ENCODE data around the gene RHOB. TPM values are rescaled to one million over a fixed set of nuclear protein-coding genes. Genes with fewer than 3 reads are reported as not detected.

Gene RHOB
- total and polyA plus RNA-seq, 2 of the 13 experiments (the other 11 are each of a cell fraction or from before 2014, with no cell fraction given) = 192 to 268 TPM

DNA sequence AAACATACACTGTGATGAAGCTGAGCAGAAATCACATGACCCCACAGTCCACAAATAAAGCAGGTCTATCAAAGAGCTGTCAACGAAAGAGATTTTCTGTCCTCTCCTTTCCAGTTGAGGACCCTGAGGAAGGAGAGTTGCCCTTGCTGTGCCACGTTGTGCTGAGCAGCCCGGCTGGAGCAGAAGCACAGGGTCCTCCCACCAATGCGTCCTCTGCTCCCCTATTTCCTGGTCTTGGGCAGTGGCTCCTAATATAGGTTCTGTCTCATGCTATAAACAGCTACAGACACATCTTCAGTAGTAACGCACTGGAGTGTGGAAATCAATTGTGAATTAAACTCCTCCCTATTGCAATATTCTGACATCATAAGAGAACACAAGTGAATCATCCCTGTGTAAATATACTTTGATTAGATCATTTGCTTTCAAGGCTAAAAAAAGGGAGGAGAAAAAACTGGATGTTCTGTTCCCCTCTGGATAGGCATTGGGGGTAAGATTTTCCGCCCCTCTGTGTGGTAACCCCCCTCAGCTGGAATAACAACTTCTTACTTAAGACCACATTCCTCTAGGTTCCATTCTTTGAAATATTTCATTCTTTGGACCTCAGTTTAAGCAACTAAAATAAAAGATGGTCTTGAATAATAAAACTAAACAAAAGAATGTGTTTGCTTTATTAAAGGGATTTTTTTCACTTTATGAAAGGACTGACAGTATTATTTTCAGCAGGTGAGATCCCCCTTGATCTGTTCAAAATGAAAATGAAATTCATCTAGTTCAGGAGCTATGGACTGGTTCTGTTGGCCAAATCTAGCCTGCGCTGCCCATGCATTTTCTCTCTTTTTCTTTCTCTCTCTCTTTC is 8.3 kb upstream of the RHOB start (continued):
- TF ChIP-seq, protein P1, sequence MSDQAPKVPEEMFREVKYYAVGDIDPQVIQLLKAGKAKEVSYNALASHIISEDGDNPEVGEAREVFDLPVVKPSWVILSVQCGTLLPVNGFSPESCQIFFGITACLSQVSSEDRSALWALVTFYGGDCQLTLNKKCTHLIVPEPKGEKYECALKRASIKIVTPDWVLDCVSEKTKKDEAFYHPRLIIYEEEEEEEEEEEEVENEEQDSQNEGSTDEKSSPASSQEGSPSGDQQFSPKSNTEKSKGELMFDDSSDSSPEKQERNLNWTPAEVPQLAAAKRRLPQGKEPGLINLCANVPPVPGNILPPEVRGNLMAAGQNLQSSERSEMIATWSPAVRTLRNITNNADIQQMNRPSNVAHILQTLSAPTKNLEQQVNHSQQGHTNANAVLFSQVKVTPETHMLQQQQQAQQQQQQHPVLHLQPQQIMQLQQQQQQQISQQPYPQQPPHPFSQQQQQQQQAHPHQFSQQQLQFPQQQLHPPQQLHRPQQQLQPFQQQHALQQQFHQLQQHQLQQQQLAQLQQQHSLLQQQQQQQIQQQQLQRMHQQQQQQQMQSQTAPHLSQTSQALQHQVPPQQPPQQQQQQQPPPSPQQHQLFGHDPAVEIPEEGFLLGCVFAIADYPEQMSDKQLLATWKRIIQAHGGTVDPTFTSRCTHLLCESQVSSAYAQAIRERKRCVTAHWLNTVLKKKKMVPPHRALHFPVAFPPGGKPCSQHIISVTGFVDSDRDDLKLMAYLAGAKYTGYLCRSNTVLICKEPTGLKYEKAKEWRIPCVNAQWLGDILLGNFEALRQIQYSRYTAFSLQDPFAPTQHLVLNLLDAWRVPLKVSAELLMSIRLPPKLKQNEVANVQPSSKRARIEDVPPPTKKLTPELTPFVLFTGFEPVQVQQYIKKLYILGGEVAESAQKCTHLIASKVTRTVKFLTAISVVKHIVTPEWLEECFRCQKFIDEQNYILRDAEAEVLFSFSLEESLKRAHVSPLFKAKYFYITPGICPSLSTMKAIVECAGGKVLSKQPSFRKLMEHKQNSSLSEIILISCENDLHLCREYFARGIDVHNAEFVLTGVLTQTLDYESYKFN (CRISPR knock-in tag; conservative IDR thresholded peaks at IDR 0.05) = 0 out of 2 replicates have a peak, but pooled peaks have one; percentile 22
- no peak for TF ChIP-seq STAT5B (CRISPR knock-in tag; IDR thresholded peaks at IDR 0.05)
- peak; percentile 26; the same call in 1 of the 2 replicates for TF ChIP-seq NCOR1 (IDR thresholded peaks at IDR 0.05; ENCODE audit: borderline replicate concordance, low read length)
- TF ChIP-seq RCOR2 (CRISPR knock-in tag; IDR thresholded peaks at IDR 0.05) = 0 out of 2 replicates have a peak, but pooled peaks have one; percentile 8
- TF ChIP-seq, protein P2, sequence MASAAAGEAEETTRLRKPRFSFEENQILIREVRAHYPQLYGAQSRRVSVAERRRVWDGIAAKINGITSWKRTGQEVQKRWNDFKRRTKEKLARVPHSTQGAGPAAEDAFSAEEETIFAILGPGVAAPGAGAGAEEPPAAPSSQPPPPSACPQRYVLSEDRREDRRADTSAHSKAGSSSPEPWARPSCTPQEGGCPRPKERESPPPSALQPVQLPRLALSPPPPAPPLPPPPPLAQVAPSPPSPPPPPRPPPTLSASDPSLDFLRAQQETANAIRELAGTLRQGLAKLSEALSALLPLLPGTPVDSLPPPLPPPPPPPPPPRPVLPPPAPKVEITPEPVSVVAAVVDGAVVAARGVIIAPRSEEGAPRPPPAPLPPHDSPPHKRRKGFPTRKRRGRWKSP (CRISPR knock-in tag; IDR thresholded peaks at IDR 0.05) = peak; percentile 32; the same call in 1 of the 2 replicates
- TF ChIP-seq ZNF670 (CRISPR knock-in tag; IDR thresholded peaks at IDR 0.05; ENCODE audit: borderline replicate concordance) = no peak
- TF ChIP-seq, protein P3, sequence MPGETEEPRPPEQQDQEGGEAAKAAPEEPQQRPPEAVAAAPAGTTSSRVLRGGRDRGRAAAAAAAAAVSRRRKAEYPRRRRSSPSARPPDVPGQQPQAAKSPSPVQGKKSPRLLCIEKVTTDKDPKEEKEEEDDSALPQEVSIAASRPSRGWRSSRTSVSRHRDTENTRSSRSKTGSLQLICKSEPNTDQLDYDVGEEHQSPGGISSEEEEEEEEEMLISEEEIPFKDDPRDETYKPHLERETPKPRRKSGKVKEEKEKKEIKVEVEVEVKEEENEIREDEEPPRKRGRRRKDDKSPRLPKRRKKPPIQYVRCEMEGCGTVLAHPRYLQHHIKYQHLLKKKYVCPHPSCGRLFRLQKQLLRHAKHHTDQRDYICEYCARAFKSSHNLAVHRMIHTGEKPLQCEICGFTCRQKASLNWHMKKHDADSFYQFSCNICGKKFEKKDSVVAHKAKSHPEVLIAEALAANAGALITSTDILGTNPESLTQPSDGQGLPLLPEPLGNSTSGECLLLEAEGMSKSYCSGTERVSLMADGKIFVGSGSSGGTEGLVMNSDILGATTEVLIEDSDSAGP (CRISPR knock-in tag; IDR thresholded peaks at IDR 0.05; ENCODE audit: borderline replicate concordance) = no peak
- TF ChIP-seq, protein P4, sequence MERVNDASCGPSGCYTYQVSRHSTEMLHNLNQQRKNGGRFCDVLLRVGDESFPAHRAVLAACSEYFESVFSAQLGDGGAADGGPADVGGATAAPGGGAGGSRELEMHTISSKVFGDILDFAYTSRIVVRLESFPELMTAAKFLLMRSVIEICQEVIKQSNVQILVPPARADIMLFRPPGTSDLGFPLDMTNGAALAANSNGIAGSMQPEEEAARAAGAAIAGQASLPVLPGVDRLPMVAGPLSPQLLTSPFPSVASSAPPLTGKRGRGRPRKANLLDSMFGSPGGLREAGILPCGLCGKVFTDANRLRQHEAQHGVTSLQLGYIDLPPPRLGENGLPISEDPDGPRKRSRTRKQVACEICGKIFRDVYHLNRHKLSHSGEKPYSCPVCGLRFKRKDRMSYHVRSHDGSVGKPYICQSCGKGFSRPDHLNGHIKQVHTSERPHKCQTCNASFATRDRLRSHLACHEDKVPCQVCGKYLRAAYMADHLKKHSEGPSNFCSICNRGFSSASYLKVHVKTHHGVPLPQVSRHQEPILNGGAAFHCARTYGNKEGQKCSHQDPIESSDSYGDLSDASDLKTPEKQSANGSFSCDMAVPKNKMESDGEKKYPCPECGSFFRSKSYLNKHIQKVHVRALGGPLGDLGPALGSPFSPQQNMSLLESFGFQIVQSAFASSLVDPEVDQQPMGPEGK (CRISPR knock-in tag; IDR thresholded peaks at IDR 0.05) = peak; percentile 56; the same call in 1 of the 2 replicates
- TF ChIP-seq, protein P5, sequence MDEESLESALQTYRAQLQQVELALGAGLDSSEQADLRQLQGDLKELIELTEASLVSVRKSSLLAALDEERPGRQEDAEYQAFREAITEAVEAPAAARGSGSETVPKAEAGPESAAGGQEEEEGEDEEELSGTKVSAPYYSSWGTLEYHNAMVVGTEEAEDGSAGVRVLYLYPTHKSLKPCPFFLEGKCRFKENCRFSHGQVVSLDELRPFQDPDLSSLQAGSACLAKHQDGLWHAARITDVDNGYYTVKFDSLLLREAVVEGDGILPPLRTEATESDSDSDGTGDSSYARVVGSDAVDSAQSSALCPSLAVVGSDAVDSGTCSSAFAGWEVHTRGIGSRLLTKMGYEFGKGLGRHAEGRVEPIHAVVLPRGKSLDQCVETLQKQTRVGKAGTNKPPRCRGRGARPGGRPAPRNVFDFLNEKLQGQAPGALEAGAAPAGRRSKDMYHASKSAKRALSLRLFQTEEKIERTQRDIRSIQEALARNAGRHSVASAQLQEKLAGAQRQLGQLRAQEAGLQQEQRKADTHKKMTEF (CRISPR knock-in tag; IDR thresholded peaks at IDR 0.05) = peak; percentile 57
- TF ChIP-seq YY1 (IDR thresholded peaks at IDR 0.05; ENCODE audit: insufficient read depth, insufficient replicate concordance, low read depth, low read length) = no peak
- no peak for TF ChIP-seq TP53 (CRISPR knock-in tag; conservative IDR thresholded peaks at IDR 0.05)
- TF ChIP-seq ZNF619 (CRISPR knock-in tag; IDR thresholded peaks at IDR 0.05) = no peak
- no peak for TF ChIP-seq NR3C1 (CRISPR knock-in tag; IDR thresholded peaks at IDR 0.05)
- TF ChIP-seq FOXA3 (CRISPR knock-in tag; IDR thresholded peaks at IDR 0.05) = peak; percentile 92
- TF ChIP-seq, protein P6, sequence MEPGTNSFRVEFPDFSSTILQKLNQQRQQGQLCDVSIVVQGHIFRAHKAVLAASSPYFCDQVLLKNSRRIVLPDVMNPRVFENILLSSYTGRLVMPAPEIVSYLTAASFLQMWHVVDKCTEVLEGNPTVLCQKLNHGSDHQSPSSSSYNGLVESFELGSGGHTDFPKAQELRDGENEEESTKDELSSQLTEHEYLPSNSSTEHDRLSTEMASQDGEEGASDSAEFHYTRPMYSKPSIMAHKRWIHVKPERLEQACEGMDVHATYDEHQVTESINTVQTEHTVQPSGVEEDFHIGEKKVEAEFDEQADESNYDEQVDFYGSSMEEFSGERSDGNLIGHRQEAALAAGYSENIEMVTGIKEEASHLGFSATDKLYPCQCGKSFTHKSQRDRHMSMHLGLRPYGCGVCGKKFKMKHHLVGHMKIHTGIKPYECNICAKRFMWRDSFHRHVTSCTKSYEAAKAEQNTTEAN (CRISPR knock-in tag; conservative IDR thresholded peaks at IDR 0.05) = no peak
- TF ChIP-seq KDM1A (CRISPR knock-in tag; IDR thresholded peaks at IDR 0.05) = no peak
- 0 out of 2 replicates have a peak, but pooled peaks have one; percentile 21 for TF ChIP-seq ZSCAN25 (CRISPR knock-in tag; IDR thresholded peaks at IDR 0.05)
